DMS79 (cell line): ENCODE data around the gene DTL.

Experiments used
- DNase-seq: peaks from one replicate; lab custom pipeline; 2025; lab: John Stamatoyannopoulos, UW

DTL gene

DNA sequence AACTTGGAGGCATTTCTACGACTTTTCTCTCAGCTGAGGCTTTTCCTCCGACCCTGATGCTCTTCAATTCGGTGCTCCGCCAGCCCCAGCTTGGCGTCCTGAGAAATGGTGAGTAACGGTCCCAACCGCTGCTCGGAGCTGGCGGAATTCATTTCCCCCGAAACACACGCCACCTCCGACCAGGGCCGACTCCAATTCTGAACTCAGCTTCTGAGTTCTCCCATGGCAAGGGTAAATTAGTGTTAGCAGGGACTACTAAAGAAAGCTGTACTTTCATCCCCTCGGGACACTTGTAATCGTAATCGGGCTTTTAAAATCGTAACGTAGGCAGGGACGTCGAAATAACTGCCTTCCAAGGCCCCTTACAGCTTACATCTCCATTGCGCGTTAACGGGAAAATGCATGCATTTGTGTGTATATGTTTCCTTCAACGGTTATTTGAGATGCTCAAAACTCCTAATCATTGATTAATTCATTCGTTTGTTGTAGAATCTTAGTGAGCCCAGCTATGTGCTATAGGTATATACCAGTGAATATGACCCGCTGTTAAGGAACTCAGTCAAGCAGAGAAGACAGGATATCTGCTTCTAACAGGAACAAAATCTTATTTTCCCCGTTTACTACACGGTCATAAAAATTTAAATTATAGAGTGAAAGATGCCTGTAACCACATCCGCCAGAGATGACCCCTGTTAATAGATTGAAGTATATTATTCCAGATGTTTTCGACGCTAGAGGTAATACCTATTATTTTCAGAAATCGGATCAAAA lies 472 bp downstream of the DTL start:
- DNase-seq = peak; percentile 47

DNA sequence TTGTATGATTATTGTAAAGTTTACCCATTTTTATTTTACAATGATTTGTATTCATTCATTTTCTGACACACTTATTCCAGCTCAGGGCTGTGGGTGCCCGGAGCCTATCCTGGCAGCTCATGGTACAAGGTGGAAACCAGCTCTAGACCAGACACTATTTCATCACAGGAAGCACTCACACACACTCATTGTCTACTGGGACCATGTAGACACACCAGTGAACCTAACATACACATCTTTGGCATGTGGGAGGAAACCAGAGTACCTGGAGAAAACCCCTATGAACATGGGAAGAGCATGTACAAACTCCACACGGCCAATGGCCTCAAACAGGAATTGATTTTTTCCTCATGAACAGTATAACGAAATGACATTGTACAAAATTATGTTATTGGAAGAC lies 2.4 kb downstream of the DTL start:
- DNase-seq = no peak

GRCh38 chr1:212039622-212040021 lies 4.1 kb downstream of the DTL start:
- no peak for DNase-seq

DNA sequence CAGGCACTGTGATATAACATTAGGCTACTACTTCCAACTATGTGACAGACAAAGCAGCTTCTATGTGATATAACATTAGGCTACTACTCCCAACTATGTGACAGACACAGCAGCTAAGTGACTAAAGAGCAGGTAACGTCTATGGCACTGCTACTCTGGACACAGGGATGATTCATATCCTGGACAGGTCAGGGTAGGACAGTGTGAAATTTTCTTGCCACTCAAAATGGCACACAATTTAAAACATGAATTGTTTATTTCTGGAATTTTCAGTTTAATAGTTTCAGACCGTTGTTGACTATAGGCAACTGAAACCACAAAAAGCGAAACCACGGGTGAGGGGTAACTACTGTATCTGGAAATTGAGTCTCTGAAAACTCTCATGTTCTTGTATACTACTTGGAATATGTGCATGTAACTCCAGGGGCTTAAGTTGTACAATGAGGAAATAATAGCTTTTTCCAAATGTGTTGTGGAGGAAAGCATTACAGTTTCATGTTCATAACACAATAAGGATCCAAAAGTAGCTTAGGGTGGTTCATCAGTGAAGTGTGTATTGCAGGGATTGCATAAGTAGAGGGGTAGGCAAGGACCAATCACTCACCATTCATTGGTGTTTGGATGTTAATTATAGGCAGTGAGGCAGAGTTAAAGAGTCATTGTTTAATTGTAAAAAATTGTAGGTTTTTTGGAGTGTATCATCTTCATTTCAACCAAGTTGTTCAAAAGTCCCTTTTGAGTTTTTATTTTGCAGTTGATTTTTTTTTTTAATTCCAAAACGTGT lies 5.3 kb downstream of the DTL start:
- DNase-seq = no peak

DNA sequence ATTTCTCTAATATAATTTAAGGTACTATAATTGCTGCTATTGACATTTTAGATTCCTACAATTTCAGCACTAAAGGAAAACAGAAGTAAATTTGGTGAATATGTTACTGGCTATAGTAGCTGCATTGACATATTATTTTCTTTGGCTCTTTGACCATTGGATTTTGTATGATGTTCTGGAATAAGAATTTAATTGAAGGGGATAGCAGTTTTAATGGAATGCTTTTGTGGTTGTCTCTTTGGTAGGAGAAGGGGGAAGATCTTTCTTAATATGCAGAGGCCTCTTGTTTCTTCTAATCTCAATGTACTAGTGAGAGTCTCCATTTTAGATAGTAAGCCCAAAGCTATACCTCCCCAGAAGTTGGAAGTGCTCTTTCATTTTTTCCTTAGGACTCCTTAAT lies 6.9 kb downstream of the DTL start:
- DNase-seq = no peak

- DNase-seq = no peak
Measured at GRCh38 chr1:212044851-212045250, 9.3 kb downstream of the DTL start.

DNA sequence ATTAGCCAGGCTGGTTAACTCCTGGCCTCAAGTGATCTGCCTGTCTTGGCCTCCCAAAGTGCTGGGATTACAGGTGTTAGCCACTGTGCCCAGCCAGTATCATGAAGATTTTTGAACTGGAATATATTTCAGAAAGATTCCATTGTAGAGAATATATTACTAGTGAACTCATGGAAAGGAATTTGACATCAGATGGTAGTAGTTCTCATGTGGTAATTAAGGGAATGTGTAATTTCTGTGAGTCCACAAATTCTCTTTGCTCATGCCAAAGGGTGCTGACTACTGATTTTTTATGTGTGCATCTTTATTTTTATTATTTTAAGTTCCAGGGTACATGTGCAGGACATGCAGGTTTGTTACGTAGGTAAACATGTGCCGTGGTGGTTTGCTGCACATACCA lies 10.4 kb downstream of the DTL start:
- no peak for DNase-seq

DNA sequence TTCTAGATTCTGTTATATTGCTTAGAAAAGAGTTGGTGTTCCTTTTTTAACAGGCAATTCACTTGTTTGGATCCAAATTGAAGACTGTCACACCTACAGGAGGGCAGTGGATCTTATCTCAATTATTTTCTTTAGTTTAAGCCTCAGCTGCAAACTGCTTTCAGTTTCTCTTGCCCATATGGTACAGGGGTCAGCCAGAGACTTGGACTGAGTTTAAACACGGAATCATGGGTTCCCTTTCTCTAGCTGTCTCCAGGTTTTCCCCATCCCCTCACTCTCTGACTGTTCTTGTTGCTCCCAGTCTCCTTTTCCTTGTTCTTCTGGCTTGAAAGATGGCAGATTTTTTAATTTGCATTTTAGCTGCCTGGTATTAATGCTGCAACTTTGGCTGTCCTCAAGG lies 18.4 kb downstream of the DTL start:
- no peak for DNase-seq

- no peak for DNase-seq
Measured at GRCh38 chr1:212055333-212055732, 19.8 kb downstream of the DTL start.

DNA sequence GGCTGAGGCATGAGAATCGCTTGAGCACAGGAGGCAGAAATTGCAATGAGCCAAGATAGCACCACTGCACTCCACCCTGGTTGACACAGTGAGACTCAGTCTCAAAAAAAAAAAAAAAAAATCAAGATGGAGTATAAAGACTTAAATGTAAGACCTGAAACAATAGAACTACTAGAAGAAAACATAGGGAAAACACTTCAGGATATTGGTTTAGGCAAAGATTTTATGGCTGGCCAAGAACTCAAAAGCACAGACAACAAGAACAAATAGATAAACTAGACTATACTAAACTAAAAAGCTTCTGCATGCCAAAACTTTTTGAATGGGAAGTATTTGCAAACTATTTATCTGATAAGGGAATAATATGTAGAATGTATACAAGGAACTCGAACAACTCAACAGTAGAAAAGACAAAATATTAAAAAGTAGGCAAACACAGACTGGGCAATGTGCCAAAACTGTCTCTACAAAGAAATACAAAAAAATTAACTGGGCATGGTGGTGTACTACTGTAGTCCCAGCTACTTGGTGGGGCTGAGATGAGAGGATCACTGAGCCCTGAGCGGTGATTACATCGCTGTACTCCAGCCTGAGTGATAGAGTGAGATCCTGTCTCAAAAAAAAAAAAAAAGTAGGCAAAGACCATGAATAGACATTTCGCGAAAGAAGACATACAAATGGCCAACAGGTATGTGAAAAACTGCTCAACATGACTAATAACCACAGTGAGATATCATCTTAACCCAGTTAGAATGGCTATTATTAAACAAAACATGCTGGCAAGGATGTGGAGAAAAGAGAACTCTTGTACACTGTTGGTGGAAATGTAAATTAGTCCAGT lies 25.3 kb downstream of the DTL start:
- no peak for DNase-seq

GRCh38 chr1:212062832-212063438 lies 27.4 kb downstream of the DTL start:
- peak; percentile 4 for DNase-seq

GRCh38 chr1:212067787-212068186 lies 32.2 kb downstream of the DTL start:
- no peak for DNase-seq

- no peak for DNase-seq
Measured at GRCh38 chr1:212070720-212071302, 35.3 kb downstream of the DTL start.

DNA sequence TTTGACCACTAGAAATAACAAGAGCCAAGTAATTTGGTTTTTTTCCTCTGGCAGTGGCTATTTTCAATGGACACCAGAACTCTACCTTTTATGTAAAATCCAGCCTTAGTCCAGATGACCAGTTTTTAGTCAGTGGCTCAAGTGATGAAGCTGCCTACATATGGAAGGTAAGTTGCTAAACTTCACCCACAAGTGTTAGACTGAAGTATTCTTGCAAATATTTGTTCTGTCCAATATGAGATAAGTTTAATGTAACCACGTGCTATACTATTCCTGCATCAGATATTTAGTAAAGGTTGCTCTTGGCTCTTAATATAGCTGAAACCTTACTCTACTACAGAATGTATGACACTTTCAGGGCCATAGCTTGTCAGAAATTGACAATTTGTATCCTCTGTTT lies 36.5 kb downstream of the DTL start:
- no peak for DNase-seq

- no peak for DNase-seq
Measured at GRCh38 chr1:212073490-212073889, 37.9 kb downstream of the DTL start.

GRCh38 chr1:212074313-212074712 lies 38.8 kb downstream of the DTL start:
- no peak for DNase-seq

- no peak for DNase-seq
Measured at GRCh38 chr1:212074856-212075255, 39.3 kb downstream of the DTL start.

GRCh38 chr1:212077028-212077427 lies 41.5 kb downstream of the DTL start:
- no peak for DNase-seq

- DNase-seq = no peak
Measured at GRCh38 chr1:212078826-212079225, 43.3 kb downstream of the DTL start.

DNA sequence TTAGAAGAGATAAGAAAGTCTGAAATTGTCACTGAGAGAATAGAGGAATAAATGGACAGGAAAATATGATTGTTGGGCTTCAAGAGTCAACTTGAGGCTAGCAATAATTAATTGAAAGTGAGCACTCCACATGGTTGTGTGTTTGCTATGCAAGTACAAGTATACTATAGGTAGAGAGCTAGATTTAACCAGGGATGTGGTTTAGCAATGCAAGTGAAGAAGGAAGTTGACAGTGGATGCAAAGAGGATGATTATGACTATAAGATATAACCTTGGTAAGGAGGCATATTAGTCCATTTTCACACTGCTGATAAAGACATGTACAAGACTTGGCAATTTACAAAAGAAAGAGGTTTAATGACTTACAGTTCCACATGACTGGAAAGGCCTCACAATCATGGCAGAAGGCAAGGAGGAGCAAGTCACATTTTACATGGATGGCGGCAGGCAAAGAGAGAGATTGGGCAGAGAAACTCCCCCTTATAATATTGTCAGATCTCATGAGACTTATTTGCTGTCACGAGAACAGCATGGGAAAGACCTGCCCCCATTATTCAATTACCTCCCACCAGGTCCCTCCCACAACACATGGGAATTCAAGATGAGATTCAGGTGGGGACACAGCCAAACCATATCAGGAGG lies 47.3 kb downstream of the DTL start:
- no peak for DNase-seq

GRCh38 chr1:212089560-212090163 lies 54.1 kb downstream of the DTL start:
- no peak for DNase-seq
